K562 (cell line): ENCODE results near the gene FAM107B. TPM values are rescaled to one million over a fixed set of nuclear protein-coding genes. Genes with fewer than 3 reads are reported as not detected.

Experiments
- ATAC-seq: fragments of 200-7000 bp; cut with Tn5 transposase; 3 replicates; pipeline ENCODE4 v1.9.1; 2020; ENCODE audit warnings: moderate library complexity
- BruUV-seq: library from RNA; stranded (reverse); fragments of 400-500 nt; replicated peaks from 2 replicates; lab custom pipeline; 2021; lab: Mats Ljungman, UMichigan
- CTCF ChIA-PET: fragments of 300-600 bp; formaldehyde crosslinking; extraction: SDS; loops from one replicate; lab custom pipeline; 2021; ENCODE audit warnings: low intra/inter-chr PET ratio; lab: Yijun Ruan, JAX
- POLR2A ChIA-PET: fragments of 300-600, 350-650 bp; sonication (Branson Sonifier 250); formaldehyde crosslinking; extraction: SDS; loops from one replicate; lab custom pipeline; 2021; ENCODE audit warnings: antibody characterized with exemption, inconsistent platforms; lab: Yijun Ruan, JAX
- DNase-seq, 4 experiments: peaks; one replicate each; pipeline versions ENCODE4 v3.0.0 to v3.0.0-alpha.2; 2011 to 2018; ENCODE audit warnings: low spot score in 3 of 4, mixed read lengths in 3 of 4; ENCODE audit errors: extremely low read depth in 1 of 4
- FAIRE-seq: peaks from 2 replicates; lab custom pipeline; 2011; peaks lifted over from hg19 to GRCh38; lab: Jason Lieb, UNC
- H2AFZ ChIP-seq: 2 replicates; pipeline ENCODE4 v1.6.0; 2011; ENCODE audit warnings: low read depth, low read length, control low read depth, inconsistent platforms
- H3K27ac ChIP-seq: fragments of 200-600 bp; 3 replicates; pipeline ENCODE4 v1.8.0; 2011; ENCODE audit warnings: low read depth, mild to moderate bottlenecking, control low read depth, inconsistent platforms, low read length, moderate library complexity, mixed read lengths; ENCODE audit errors: extremely low read depth
- H3K27me3 ChIP-seq, 2 experiments: fragments of 300-600 bp in 1 of 2; 2 replicates in 1 of 2; 3 replicates in 1 of 2; pipeline versions ENCODE4 v1.6.0 to v1.8.0; 2011; ENCODE audit warnings: inconsistent platforms in 2 of 2, low read length in 2 of 2, mild to moderate bottlenecking in 1 of 2, mixed read lengths in 1 of 2, moderate library complexity in 1 of 2; ENCODE audit not compliant: control insufficient read depth in 2 of 2, insufficient read depth in 2 of 2
- H3K36me3 ChIP-seq: fragments of 300-600 bp; 3 replicates; pipeline ENCODE4 v1.8.0; 2011; ENCODE audit warnings: mild to moderate bottlenecking, low read length, inconsistent platforms; ENCODE audit not compliant: control insufficient read depth, insufficient read depth
- H3K4me1 ChIP-seq, 2 experiments: fragments of 200-600 bp in 1 of 2; replicated peaks in 1 of 2; 2 replicates in 1 of 2; 3 replicates in 1 of 2; pipeline versions ENCODE4 v1.5.1 to v1.8.0; 2011; ENCODE audit warnings: inconsistent platforms in 2 of 2, low read length in 2 of 2, mild to moderate bottlenecking in 1 of 2, mixed read lengths in 1 of 2, moderate library complexity in 1 of 2; ENCODE audit not compliant: control insufficient read depth in 2 of 2, insufficient read depth in 2 of 2
- H3K4me2 ChIP-seq: 2 replicates; pipeline ENCODE4 v1.6.1; 2011; ENCODE audit warnings: low read length, control low read depth, inconsistent platforms, mixed read lengths; ENCODE audit not compliant: insufficient read depth
- H3K4me3 ChIP-seq: fragments of 200-600 bp; sonication (generic), shearing (Covaris generic); 2 replicates; pipeline ENCODE4 v1.5.1; 2016; ENCODE audit warnings: control low read depth, inconsistent platforms
- H3K79me2 ChIP-seq: fragments of 200-600 bp; 3 replicates; pipeline ENCODE4 v1.8.0; 2011; ENCODE audit warnings: low read length, inconsistent platforms; ENCODE audit not compliant: control insufficient read depth, insufficient read depth
- H3K9ac ChIP-seq, 2 experiments: 2 replicates each; pipeline versions ENCODE4 v1.6.0 to v1.6.1; 2011; ENCODE audit warnings: low read depth in 2 of 2, low read length in 2 of 2, control low read depth in 1 of 2, inconsistent platforms in 1 of 2, mild to moderate bottlenecking in 1 of 2, mixed read lengths in 1 of 2; ENCODE audit not compliant: insufficient read depth in 1 of 2
- H3K9me1 ChIP-seq: one replicate; pipeline ENCODE4 v1.6.0; 2011; ENCODE audit warnings: inconsistent platforms, mild to moderate bottlenecking, low read length, moderate library complexity; ENCODE audit not compliant: control insufficient read depth, insufficient read depth
- H3K9me3 ChIP-seq: replicated peaks from 2 replicates; pipeline ENCODE4 v1.5.1; 2011; ENCODE audit warnings: low read depth, low read length, inconsistent platforms; ENCODE audit not compliant: control insufficient read depth, insufficient read depth
- H4K20me1 ChIP-seq: replicated peaks from 2 replicates; pipeline ENCODE4 v1.6.1; 2011; ENCODE audit warnings: low read length, inconsistent platforms, mixed read lengths; ENCODE audit not compliant: control insufficient read depth, insufficient read depth
- CBX3 ChIP-seq, 2 experiments: IDR thresholded peaks; 1 replicate in 1 of 2; 2 replicates in 1 of 2; pipeline ENCODE4 v1.6.1; 2012; ENCODE audit warnings: inconsistent platforms in 2 of 2, low read length in 2 of 2, borderline replicate concordance in 1 of 2, control low read depth in 1 of 2
- CLOCK ChIP-seq: fragments of 250-450 bp; sonication (Bioruptor Pico); IDR thresholded peaks from 2 replicates; pipeline ENCODE4 v1.4.0; 2020; ENCODE audit warnings: mild to moderate bottlenecking, moderate library complexity, borderline replicate concordance
- WGBS: fragments of 100-300 bp; shearing (Covaris generic); methylation state at CpG from one replicate; pipeline ENCODE4 v1.1.6; 2016; ENCODE audit warnings: low coverage, mixed read lengths; ENCODE audit not compliant: insufficient coverage; ENCODE audit errors: missing lambda C conversion rate; 5-methylcytosine and 5-hydroxymethylcytosine counted together
- in situ Hi-C: fragments of 300-500 bp; cut with MboI; formaldehyde crosslinking; loops from 4 replicates; pipeline ENCODE4 v1.15.0; 2018; ENCODE audit warnings: inconsistent platforms, mixed read lengths
- intact Hi-C: fragments of 100-400 bp; cut with micrococcal nuclease; formaldehyde crosslinking; loops from 2 replicates; pipeline ENCODE4 v1.14.2; 2022
- polyA plus RNA-seq, 8 experiments: library from polyadenylated mRNA; depleted of rRNA in 4 of 8; stranded (reverse) in 5 of 8; unstranded in 3 of 8; fragments of >200 nt; fragmentation: Nextera tagmentation in 2 of 8; fragmentation: Illumina TruSeq in 1 of 8; extraction: Ambion mirVana in 2 of 8; extraction: Trizol in 1 of 8; gene quantifications; 2 replicates each; pipeline versions ENCODE4 v1.2.1 to v1.2.3, GENCODE V29; 2011 to 2014; ENCODE audit warnings: inconsistent platforms in 1 of 8, missing spikeins in 1 of 8
- total RNA-seq, 7 experiments: library from RNA; depleted of rRNA in 6 of 7; stranded (reverse); fragments of >200 nt in 6 of 7; fragmentation: Illumina TruSeq in 2 of 7; extraction: Trizol in 2 of 7; gene quantifications; 2 replicates each; pipeline versions ENCODE4 v1.2.1 to v1.2.3, GENCODE V29; 2011 to 2021; ENCODE audit warnings: low replicate concordance in 1 of 7

Gene FAM107B
- total and polyA plus RNA-seq, 9 of the 15 experiments (the other 6 are each of a cell fraction or from before 2014, with no cell fraction given): 0.40 to 2.8 (median 1.4) TPM

- DNase-seq (no peak), ATAC-seq (no peak), FAIRE-seq (no peak)
- Histone ChIP-seq H3K9ac (no peak overlapping the region), H3K27me3 (peaks cover 0 to 16% of the 10 kb centered on the region in 2 experiments; a peak in 3 of 5 replicates), H3K4me2 (no peak overlapping the region), H4K20me1 (no peaks in the 10 kb centered on the region), H2AFZ (no peak overlapping the region), H3K9me3 (no peaks in the 10 kb centered on the region), H3K4me1 (no peaks in the 10 kb centered on the region; a peak in 1 of 5 replicates), H3K36me3 (no peaks in the 10 kb centered on the region), H3K9me1 (no peaks in the 10 kb centered on the region), H3K4me3 (no peak overlapping the region), H3K27ac (no peak overlapping the region), H3K79me2 (no peaks in the 10 kb centered on the region)
- ChIA-PET CTCF (no interaction called here), POLR2A (no interaction called here)
- 0% methylated on average over 3 of the region's 3 CpGs for whole genome bisulfite sequencing
- in situ Hi-C loops (no loop called here), intact Hi-C loops (no loop called here)
- TF ChIP-seq CBX3 (IDR thresholded peaks at IDR 0.05; ENCODE audit: borderline replicate concordance in 1 of 2, low read length in 2 of 2) (no peak), CLOCK (CRISPR knock-in tag) (no peak)
- no TSS peak for BruUV-seq
These were observed 26.3 kb downstream of the FAM107B start for GRCh38 chr10:14748441-14748840.
